ENCODE results near the gene TIMM44. TPM values are rescaled to one million over a fixed set of nuclear protein-coding genes. Genes with fewer than 3 reads are reported as not detected.

Gene TIMM44
- total RNA-seq, 1 experiment from 2014 or later = 114 TPM

DNA sequence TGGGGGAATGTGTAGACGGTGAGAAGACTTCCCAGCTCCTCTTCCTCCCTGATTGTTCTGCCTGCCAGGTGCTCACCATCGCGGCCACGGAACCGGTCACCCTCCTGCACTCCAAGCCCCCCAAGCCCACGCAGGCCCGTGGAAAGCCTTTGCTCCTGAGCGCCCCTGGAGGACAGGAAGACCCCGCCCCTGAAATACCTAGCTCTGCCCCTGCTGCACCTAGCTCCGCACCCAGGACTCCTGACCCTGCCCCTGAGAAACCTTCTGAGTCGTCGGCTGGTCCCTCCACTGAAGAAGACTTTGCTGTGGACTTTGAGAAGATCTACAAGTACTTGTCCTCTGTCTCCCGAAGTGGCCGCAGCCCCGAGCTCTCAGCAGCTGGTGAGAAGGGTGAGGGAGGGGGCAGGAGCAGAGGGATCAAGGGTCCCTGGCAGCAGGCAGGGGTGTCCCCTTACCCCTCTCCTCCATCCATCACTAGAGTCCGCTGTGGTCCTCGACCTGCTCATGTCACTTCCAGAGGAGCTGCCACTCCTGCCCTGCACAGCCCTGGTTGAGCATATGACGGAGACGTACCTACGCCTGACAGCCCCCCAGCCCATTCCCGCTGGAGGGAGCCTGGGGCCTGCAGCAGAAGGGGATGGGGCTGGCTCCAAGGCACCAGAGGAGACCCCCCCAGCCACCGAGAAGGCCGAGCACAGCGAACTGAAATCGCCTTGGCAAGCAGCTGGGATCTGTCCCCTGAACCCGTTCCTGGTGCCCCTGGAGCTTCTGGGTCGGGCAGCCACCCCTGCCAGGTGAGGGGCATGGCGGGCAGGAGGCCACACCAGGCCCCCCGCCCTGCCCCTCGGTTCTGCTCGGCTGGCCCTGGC, 21.3 kb downstream of the TIMM44 start:
- Mint-ChIP-seq H3K9me3 (no peaks in the 10 kb centered on the region; a peak in 1 of 5 replicates), H3K4me1 (peaks cover 20 to 25% of the 10 kb centered on the region in 2 experiments), H3K36me3 (ENCODE audit: insufficient read depth in 1 of 3, low read depth in 3 of 3) (peaks cover 7 to 16% (median 12%) of the 10 kb centered on the region in 3 experiments; a peak in 5 of 7 replicates), H3K27ac (no peak overlapping the region), H3K4me3 (peak overlapping the region in 1 of 2 experiments; percentile 55; a peak in 1 of 5 replicates), H3K27me3 (ENCODE audit: low read depth) (peaks cover 24% of the 10 kb centered on the region)
- Histone ChIP-seq H2BK20ac (ENCODE audit: low read depth, low read length, poor library complexity, severe bottlenecking) (no peak overlapping the region), H3K4me1 (ENCODE audit: insufficient read depth, low read length) (0 out of 2 replicates have a peak, but pooled peaks cover 4% of the 10 kb centered on the region), H3K79me2 (ENCODE audit: insufficient read depth, low read length) (no peaks in the 10 kb centered on the region), H3K27me3 (ENCODE audit: insufficient read depth, low read length) (peaks cover 3% of the 10 kb centered on the region; the same call in 1 of the 2 replicates), H3K23me2 (ENCODE audit: insufficient read length, low read depth, low read length, poor library complexity, severe bottlenecking) (peaks cover 11% of the 10 kb centered on the region), H2AK5ac (ENCODE audit: insufficient read length, low read length) (no peak overlapping the region), H4K91ac (ENCODE audit: insufficient read length, low read depth, low read length) (no peak overlapping the region), H4K20me1 (ENCODE audit: control insufficient read depth, insufficient read depth, insufficient read length) (no peaks in the 10 kb centered on the region), H3K79me1 (ENCODE audit: insufficient read depth, low read depth, low read length, poor library complexity, severe bottlenecking) (no peaks in the 10 kb centered on the region), H2BK5ac (ENCODE audit: insufficient read length, low read length) (no peak overlapping the region), H3K9me3 (ENCODE audit: control insufficient read depth, low read depth, low read length) (no peaks in the 10 kb centered on the region), H3K4me2 (ENCODE audit: insufficient read depth, insufficient read length, low read length) (no peak overlapping the region), H2BK15ac (ENCODE audit: low read depth, low read length) (no peak overlapping the region), H2AFZ (ENCODE audit: low read length) (no peak overlapping the region), H2BK12ac (ENCODE audit: insufficient read length, low read depth, low read length) (no peak overlapping the region), H3K14ac (ENCODE audit: insufficient read depth, low read length) (no peak overlapping the region), H3K56ac (ENCODE audit: insufficient read length, low read depth, low read length) (no peak overlapping the region), H3K27ac (ENCODE audit: insufficient read length, low read depth, low read length) (no peak overlapping the region), H3K23ac (ENCODE audit: insufficient read length, low read depth, low read length) (no peak overlapping the region), H3K18ac (ENCODE audit: insufficient read length, low read depth, low read length) (no peak overlapping the region), H2BK120ac (ENCODE audit: low read depth, low read length, poor library complexity, severe bottlenecking) (no peak overlapping the region), H3K4ac (ENCODE audit: low read depth, low read length) (no peak overlapping the region), H4K5ac (ENCODE audit: insufficient read length, low read depth, low read length) (no peak overlapping the region), H3K9ac (ENCODE audit: extremely low read depth, insufficient read length, low read length) (no peak overlapping the region), H4K8ac (replicated peaks; ENCODE audit: insufficient read length, low read depth, low read length) (no peak overlapping the region), H3T11ph (ENCODE audit: low read length) (no peak overlapping the region)
- WGBS (ENCODE audit: extremely low coverage, insufficient read length, low lambda C conversion rate) = no CpG with 5 or more reads among the region's 31 CpGs
- DNase-seq = no peak
- TF ChIP-seq, protein P1, sequence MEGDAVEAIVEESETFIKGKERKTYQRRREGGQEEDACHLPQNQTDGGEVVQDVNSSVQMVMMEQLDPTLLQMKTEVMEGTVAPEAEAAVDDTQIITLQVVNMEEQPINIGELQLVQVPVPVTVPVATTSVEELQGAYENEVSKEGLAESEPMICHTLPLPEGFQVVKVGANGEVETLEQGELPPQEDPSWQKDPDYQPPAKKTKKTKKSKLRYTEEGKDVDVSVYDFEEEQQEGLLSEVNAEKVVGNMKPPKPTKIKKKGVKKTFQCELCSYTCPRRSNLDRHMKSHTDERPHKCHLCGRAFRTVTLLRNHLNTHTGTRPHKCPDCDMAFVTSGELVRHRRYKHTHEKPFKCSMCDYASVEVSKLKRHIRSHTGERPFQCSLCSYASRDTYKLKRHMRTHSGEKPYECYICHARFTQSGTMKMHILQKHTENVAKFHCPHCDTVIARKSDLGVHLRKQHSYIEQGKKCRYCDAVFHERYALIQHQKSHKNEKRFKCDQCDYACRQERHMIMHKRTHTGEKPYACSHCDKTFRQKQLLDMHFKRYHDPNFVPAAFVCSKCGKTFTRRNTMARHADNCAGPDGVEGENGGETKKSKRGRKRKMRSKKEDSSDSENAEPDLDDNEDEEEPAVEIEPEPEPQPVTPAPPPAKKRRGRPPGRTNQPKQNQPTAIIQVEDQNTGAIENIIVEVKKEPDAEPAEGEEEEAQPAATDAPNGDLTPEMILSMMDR (conservative IDR thresholded peaks at IDR 0.05) = peak; percentile 26; the same call in 1 of the 3 replicates
